ENCODE data around the gene ORMDL3.

The ORMDL3 gene

GRCh38 chr17:39928858-39929645, 1.7 kb upstream of the ORMDL3 start (continued):
- TF ChIP-seq ZNF426 (tag by site-specific recombination; IDR thresholded peaks at IDR 0.05) (no peak), ZNF266 (tag by site-specific recombination; IDR thresholded peaks at IDR 0.05; ENCODE audit: low read depth) (no peak), HIC1 (tag by site-specific recombination; IDR thresholded peaks at IDR 0.05) (no peak), ZNF24 (tag by site-specific recombination; IDR thresholded peaks at IDR 0.05) (no peak), ZNF302 (tag by site-specific recombination; IDR thresholded peaks at IDR 0.05; ENCODE audit: low read depth) (no peak), ZNF776 (tag by site-specific recombination; IDR thresholded peaks at IDR 0.05; ENCODE audit: borderline replicate concordance) (no peak), ZNF558 (tag by site-specific recombination; IDR thresholded peaks at IDR 0.05) (0 out of 2 replicates have a peak, but pooled peaks have one; percentile 41), ZBTB8A (tag by site-specific recombination; IDR thresholded peaks at IDR 0.05) (no peak), ZBTB21 (tag by site-specific recombination; IDR thresholded peaks at IDR 0.05) (peak; percentile 81), ZNF169 (tag by site-specific recombination; IDR thresholded peaks at IDR 0.05) (no peak), ZSCAN16 (tag by site-specific recombination; IDR thresholded peaks at IDR 0.05) (no peak), ZNF585B (tag by site-specific recombination; IDR thresholded peaks at IDR 0.05) (no peak), ZNF596 (tag by site-specific recombination; IDR thresholded peaks at IDR 0.05) (no peak), ZNF391 (tag by site-specific recombination; IDR thresholded peaks at IDR 0.05; ENCODE audit: borderline replicate concordance, low read depth) (no peak), ZNF654 (tag by site-specific recombination; IDR thresholded peaks at IDR 0.05; ENCODE audit: low read depth) (no peak), ZNF660 (tag by site-specific recombination; IDR thresholded peaks at IDR 0.05) (peak; percentile 67; the same call in 1 of the 2 replicates), PRDM1 (tag by site-specific recombination; IDR thresholded peaks at IDR 0.05) (peak; percentile 26; the same call in 1 of the 2 replicates), TCF7L2 (IDR thresholded peaks at IDR 0.05; ENCODE audit: borderline replicate concordance, low read depth, low read length) (no peak), ZNF747 (tag by site-specific recombination; IDR thresholded peaks at IDR 0.05) (no peak), ZNF341 (tag by site-specific recombination; IDR thresholded peaks at IDR 0.05; ENCODE audit: low read depth) (no peak), REST (tag by site-specific recombination; IDR thresholded peaks at IDR 0.05) (no peak), ZNF626 (tag by site-specific recombination; IDR thresholded peaks at IDR 0.05) (no peak), ZNF501 (tag by site-specific recombination; IDR thresholded peaks at IDR 0.05) (no peak)
- TF ChIP-seq, protein P1, sequence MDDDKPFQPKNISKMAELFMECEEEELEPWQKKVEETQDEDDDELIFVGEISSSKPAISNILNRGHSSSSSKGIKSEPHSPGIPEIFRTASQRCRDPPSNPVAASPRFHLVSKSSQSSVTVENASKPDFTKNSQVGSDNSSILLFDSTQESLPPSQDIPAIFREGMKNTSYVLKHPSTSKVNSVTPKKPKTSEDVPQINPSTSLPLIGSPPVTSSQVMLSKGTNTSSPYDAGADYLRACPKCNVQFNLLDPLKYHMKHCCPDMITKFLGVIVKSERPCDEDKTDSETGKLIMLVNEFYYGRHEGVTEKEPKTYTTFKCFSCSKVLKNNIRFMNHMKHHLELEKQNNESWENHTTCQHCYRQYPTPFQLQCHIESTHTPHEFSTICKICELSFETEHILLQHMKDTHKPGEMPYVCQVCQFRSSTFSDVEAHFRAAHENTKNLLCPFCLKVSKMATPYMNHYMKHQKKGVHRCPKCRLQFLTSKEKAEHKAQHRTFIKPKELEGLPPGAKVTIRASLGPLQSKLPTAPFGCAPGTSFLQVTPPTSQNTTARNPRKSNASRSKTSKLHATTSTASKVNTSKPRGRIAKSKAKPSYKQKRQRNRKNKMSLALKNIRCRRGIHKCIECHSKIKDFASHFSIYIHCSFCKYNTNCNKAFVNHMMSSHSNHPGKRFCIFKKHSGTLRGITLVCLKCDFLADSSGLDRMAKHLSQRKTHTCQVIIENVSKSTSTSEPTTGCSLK (tag by site-specific recombination; IDR thresholded peaks at IDR 0.05), result no peak
- TF ChIP-seq, protein P2, sequence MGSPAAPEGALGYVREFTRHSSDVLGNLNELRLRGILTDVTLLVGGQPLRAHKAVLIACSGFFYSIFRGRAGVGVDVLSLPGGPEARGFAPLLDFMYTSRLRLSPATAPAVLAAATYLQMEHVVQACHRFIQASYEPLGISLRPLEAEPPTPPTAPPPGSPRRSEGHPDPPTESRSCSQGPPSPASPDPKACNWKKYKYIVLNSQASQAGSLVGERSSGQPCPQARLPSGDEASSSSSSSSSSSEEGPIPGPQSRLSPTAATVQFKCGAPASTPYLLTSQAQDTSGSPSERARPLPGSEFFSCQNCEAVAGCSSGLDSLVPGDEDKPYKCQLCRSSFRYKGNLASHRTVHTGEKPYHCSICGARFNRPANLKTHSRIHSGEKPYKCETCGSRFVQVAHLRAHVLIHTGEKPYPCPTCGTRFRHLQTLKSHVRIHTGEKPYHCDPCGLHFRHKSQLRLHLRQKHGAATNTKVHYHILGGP (tag by site-specific recombination; IDR thresholded peaks at IDR 0.05), result peak; percentile 78
- TF ChIP-seq, protein P3, sequence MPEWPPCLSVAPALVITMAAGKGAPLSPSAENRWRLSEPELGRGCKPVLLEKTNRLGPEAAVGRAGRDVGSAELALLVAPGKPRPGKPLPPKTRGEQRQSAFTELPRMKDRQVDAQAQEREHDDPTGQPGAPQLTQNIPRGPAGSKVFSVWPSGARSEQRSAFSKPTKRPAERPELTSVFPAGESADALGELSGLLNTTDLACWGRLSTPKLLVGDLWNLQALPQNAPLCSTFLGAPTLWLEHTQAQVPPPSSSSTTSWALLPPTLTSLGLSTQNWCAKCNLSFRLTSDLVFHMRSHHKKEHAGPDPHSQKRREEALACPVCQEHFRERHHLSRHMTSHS (tag by site-specific recombination; IDR thresholded peaks at IDR 0.05), result no peak
- TF ChIP-seq, protein P4, sequence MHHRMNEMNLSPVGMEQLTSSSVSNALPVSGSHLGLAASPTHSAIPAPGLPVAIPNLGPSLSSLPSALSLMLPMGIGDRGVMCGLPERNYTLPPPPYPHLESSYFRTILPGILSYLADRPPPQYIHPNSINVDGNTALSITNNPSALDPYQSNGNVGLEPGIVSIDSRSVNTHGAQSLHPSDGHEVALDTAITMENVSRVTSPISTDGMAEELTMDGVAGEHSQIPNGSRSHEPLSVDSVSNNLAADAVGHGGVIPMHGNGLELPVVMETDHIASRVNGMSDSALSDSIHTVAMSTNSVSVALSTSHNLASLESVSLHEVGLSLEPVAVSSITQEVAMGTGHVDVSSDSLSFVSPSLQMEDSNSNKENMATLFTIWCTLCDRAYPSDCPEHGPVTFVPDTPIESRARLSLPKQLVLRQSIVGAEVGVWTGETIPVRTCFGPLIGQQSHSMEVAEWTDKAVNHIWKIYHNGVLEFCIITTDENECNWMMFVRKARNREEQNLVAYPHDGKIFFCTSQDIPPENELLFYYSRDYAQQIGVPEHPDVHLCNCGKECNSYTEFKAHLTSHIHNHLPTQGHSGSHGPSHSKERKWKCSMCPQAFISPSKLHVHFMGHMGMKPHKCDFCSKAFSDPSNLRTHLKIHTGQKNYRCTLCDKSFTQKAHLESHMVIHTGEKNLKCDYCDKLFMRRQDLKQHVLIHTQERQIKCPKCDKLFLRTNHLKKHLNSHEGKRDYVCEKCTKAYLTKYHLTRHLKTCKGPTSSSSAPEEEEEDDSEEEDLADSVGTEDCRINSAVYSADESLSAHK (tag by site-specific recombination; IDR thresholded peaks at IDR 0.05), result no peak
